Kidney tubule cell (primary cell): Measurements from ENCODE around the gene FAM83B.
"Not testable (repeated sequence)": the region's sequence is repeated elsewhere in the genome, so short reads cannot be mapped to it uniquely, and the experiment has no call there.

Experiments
- DNase-seq: peaks from one replicate; pipeline ENCODE4 v3.0.0-alpha.2; 2018; ENCODE audit warnings: low spot score

Gene FAM83B

DNA sequence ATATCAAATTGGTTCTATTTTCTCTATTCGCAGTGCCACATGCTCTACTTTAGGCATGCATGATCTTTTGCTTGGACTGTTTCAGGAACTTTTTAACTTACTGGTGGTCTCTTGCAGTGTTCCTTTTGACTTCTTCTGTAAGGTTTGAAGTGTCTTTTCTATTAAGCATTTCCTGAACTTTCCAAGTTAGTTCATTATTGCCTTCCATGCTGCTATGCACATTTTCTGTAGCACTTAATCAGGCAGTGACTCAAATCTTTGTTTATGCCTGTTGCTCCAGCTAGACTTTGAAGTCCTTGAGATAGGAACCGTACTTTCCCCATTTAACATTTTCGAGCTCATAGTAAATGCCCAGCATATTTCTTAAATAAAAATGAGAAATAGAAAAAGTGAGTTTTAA is 52.2 kb downstream of the FAM83B start:
- DNase-seq, result no peak

DNA sequence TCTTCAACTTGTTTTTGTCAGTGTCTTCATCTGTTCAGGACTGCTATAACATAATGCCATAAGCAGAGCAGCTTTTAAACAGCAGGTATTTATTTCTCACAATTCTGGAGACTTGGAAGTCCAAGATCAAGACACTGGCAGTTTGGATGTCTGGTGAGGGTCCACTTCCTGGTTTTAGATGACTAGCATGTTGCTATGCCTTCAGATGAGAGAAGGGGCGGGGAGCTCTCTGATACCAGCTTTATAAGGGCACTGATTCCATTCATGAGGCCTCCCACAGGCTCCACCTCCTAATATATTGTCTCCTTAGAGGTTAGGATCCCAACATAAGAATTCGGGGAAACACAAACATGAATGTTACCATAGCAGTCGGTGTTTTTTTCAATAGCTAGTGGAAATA is 52.9 kb downstream of the FAM83B start:
- no peak for DNase-seq

DNA sequence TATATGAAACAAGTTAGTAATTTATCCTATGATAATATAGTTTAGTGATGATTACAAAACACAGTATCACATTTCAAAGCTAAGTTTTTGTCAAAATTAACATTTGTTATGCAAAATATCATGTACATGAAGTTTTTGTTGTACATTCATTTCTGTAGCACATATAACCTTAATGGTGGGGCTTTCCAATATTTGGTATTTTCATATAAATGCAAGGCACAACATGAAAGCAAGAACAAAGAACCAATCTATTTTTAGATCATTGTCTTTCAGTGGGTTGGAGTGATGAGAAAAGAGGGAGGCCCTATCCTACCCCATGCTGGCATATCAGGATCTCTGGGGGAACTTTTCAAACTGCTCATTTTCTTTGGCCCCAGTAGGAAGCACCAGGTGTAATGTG is 53.4 kb downstream of the FAM83B start:
- DNase-seq, result no peak

DNA sequence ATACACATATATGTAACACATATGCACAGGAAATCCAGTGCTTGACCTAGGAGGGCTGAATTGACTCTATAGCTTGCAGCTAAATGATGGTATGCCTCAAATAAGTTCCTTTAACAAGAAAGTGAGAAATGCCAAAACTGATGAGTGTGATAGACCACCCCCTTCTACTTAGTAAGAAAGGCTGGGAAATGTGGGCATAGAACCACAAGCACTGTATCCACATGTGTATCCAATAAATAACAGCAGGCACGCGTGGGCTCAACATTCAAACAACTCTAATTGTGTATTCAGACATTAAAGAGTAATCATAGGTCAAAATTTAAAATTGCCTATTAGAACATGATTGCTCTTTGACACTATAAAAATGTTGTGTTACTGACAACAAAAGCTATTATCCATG is 54.1 kb downstream of the FAM83B start:
- no peak for DNase-seq

DNA sequence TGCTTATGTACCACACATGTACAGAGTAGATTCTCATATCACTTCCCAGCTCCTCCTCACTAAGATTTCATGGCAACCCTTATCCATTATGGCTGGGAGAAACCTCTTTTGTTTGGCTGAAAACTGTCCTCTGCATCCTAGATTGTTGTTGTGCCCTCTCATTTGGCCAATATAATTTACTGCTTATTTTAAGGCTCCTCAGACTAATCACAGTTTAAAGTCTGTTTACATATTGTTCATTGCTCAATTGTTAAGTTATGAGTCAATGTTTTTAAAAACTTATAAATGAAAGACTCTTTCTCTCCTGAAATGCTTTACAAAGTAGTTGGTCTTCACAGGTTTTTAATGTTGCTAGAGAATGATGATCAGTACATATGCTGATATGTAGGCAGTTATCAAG is 57.3 kb downstream of the FAM83B start:
- DNase-seq, result no peak

DNA sequence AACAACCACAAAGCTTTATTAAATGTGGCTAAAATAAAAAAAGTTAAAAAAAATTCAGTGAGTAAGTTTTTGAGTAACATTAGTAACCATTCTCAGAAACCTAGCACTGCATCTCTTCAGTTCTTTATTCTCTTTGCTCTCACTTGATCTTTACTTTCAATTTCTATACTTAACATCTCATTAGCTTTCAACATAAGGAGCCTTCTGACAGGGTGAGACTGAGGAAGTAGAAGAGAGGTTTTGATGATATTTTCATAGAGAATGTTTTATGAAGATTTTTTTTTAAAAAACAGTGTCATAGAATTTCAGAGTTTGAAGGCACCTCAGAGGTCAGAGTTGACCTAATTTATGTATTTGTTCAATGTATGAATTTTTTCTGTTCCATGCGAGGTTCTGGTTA is 60.8 kb downstream of the FAM83B start:
- no peak for DNase-seq

DNA sequence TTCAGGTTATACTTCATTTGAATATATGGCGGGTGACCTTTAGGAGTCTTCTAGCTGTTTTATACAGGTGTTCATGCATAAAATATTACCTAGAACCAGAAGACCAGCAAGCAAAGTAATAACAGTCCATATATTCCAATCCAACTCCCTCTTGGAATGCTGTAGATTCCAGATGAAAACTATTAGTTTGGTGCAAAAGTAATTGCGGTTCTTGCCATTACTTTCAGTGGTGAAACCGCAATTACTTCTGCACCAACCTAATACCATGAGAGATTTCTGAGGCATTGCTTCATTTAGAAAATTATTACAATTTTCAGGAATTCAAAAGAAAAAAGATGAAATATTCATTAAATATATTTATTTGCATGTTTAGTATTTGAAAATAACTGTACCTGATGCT is 62.6 kb downstream of the FAM83B start:
- DNase-seq, result no peak

DNA sequence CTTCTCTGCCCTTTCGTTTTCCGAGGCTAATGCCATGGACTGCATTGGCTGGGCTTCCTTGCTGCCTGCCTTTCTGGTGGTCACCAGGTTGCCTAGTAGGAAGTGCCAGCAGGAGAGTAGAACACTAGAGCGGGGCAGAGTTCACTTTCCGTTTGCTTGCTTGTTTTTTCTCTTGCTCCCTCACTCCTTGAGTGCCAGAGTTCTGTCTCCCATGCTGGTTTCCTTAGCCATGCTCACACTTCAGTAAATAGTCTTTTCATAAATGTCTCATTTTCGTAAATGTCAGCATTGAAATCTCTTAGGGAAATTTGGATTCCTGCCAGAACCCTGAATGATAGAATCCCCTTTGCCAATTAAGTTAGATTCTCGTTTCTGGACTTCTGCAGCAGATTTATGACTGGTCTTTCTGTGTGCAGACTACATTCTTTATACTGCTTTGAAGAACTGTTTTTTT is 63.9 kb downstream of the FAM83B start:
- DNase-seq, result no peak

DNA sequence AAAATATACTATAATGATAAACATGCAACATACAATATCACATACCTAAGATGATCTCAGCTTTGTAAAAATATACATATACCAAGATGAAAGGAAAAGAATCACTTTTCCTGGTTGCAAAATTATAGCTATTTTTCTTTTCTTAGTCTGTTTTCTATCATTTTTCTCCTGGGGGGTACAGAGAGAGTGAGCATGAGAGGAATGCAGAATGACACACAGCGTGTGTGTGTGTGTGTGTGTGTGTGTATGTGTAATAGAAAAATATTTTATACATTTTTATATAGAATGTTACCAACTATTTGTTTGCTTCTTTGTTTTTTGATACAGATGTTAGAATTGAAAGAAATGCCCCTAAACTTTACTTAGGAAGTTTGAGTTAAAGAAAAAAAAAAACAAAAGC is 64.3 kb downstream of the FAM83B start:
- DNase-seq, result no peak

DNA sequence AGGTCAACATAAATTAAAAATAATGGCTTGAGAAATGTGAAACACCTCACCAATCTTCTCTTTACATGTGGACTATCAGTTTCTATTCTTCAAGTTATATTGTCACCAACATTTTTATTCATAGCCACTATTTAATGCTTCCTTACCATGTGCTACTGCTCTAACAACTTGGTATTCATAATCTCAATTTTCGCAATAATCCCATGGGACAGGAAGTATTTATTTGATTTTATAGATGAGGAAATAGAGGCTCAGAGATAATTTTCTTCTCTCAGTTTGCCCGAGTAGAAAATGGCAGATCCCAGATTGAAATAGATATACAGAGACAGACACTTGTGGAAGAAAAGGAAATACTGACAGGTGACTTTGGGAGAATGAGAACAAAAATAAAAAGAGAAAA is 66.6 kb downstream of the FAM83B start:
- DNase-seq, result no peak

DNA sequence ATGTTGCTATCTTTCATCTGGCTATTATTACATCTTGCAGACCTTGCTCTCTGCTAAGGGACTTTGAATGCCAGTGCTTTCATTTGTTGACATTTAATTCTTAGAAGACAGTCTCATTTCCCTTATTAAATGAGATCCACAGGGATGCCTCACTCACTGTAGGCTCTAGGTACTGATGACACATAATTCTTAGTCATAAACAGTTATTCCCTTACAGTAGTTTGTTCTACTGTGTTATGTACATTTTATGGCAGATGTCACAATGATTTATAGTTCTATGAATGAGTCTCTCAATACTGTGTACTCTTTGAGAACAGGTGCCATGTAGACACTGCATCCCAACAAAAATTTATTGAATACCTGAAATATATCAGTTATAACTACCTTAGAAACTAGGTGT is 70.3 kb downstream of the FAM83B start:
- peak; percentile 81 for DNase-seq

DNA sequence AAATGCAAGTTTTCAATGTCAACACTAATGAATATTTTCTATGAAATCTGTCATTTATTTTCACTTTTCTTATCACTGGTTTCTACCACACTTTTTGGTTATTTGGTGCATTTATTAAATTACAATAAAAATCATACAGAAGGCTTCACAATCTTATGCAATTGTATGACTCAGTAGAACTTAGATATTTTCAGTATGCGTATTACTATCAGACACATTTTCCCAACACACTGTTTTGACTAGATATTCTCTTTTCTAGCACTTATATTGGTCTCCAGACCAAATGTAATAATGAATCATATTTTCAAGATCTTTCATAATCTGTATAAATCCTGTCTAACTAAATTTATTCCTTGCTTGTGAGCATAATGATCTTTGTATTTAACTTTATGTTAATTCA is 74.1 kb downstream of the FAM83B start:
- DNase-seq, result no peak

DNA sequence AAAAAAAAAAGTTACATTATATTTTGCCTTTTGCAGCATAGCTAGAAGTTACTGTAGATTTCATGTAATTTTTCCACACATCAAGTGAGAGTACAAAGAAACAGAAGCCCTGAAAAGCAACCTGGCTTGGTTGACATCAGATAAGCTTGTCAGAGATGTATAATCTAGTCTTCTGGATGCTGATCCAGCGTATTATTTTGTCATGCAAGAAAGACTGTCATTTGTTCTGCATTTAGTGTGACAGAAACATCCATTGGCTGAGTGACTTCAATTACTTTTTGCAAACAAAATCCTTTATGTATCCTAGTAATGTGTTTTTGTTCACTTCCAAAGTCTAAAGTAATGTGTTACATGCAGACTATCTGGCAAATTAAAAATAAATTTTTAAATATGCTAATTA is 75.3 kb downstream of the FAM83B start:
- no peak for DNase-seq

DNA sequence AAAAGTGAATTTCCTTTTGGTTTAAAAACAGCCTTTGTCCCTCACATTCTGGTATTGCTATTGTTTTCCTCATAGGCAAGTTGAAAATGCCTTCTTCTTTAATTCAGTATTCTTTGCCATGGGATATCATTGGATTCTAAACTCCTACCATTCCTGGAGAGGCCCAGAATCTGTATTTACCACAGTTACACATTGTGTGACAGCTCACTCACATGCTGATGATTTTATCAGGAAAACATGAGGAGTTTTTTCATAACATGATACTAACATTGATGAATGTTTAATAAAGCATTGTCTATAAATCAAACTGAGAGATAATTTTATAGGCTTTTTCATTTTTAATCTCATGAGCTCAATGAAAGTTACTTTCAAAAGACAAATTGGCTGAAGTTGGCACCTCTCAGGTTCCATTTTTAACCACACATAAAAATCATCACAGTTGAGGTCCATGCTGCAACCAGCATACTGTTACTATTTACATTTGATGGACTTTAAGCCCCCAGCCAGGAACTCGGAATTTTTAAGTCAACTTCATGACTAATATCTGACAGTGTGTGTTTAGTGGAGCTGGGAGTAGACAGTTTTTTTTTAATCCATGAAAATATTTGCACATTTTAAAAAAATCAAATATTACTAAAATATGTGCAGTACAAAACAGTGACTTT is 82.8 kb downstream of the FAM83B start:
- no peak for DNase-seq

DNA sequence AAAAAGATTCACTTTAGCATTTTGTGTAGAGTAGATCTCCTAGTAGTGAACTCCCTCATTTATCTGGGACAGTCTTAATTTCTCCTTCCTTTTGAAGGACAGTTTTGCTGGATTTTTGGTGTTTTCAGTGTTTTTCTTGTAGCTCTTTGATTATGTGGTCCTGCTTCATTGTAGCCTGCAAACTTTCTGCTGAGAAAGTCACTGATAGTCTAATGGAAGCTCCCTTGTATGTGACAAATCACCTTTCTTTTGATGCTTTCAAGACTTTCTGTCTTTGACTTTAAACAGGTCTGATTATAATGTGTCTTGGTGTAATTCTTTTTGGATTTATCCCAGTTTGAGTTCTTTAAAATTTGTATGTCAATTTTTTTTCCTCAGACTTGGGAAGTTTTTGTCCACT is 86.1 kb downstream of the FAM83B start:
- no peak for DNase-seq

DNA sequence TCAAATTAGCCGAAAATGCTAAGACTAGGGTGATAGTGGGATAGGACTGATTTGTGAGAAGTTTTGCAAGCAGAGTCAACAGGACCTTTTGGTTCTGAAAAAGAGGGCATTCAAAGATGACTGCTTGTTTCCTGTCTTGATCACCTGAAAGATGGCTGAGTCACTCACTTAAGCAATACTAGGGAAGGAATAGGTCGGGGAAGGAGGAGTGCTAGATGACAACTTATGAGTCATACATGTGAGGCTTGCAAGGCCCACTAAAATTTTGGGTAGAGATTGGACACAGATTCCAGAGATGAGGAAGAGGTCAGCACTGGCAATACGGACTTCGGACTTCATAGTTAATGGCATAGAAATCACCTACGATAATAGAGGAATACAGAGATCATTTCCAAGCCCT is 89.2 kb downstream of the FAM83B start:
- peak; percentile 92 for DNase-seq

DNA sequence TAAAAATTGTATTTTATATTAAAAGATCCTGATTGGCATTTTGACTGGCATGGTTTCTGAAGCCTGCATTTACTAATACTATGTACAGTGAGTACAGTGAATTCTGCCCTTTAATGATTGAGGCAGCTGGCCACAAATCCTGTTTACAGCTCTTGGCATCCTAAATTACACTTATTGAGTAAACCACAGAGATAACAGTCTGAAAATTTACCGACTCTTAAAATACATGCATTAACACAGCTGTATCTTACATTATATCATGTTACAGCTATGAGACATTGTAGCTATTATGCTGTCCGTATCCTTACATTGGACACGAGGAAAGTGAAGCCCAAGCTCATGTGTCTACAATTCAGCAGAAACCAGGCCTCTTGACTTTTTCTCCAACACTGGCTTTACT is 90.8 kb downstream of the FAM83B start:
- no peak for DNase-seq

DNA sequence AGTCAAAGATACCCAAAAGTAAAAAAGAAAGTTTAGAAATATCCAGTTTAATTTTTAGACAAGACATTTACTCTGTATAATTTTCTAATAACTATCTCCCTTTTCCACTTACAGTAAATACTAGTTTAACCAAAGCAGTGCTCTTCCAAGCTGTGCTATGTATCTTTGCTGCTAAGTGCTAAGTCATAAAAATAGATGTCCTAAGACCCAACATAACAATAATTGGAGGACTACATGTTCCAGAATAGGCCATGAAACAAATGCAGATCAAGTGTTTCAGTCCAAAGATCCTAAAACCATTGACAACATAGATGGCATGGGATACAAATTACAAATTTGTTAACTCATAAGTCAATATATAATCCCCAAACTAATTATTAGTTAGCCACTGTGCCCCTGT is 111.1 kb downstream of the FAM83B start:
- DNase-seq, result no peak

DNA sequence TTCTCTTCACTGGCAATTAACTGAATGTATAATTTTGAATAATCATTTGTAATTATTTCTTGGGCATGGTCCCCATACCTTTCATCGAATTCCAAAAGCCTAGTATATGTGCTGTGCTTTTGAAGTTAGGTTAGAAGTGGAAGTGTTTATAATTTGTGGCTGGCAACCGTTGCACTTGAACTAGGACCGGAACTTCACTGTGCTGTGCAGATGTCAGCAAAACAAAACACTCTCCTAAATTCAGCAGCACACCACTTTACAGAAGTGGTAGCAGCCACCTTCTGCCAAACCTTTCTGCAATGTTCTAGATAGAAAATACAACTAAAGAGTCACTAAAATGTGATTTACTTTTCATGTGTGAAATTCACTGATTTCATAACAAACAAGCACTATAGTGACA is 111.9 kb downstream of the FAM83B start:
- no peak for DNase-seq

DNA sequence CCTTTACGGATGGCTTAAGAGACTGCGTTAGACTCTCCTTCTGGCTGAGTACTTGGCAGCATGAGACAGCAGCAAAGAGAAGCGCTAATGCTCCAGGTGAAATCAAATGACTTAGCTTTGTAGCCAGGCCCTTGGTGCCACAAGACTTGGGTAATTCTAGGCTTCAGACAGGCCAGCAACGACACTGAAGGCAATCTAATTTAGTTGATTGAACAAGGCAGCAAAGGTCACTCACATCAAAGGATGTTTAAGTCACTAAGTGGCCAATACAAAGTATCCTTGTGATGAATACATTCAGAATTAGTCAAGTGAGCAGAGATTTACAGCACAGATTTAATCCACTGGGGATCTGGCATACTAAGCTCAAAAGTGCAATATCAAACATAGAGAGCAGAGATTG is 113.2 kb downstream of the FAM83B start:
- no peak for DNase-seq

DNA sequence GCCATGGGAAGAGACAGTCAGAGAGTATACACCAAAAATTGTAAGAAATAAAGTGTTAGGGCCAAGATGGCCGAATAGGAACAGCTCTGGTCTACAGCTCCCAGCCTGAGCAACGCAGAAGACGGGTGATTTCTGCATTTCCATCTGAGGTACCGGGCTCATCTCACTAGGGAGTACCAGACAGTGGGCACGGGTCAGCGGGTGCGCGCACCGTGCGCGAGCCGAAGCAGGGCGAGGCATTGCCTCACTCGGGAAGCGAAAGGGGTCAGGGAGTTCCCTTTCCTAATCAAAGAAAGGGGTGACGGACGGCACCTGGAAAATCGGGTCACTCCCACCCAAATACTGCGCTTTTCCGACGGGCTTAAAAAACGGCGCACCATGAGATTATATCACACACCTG is 114.8 kb downstream of the FAM83B start:
- DNase-seq, result not testable (repeated sequence)

DNA sequence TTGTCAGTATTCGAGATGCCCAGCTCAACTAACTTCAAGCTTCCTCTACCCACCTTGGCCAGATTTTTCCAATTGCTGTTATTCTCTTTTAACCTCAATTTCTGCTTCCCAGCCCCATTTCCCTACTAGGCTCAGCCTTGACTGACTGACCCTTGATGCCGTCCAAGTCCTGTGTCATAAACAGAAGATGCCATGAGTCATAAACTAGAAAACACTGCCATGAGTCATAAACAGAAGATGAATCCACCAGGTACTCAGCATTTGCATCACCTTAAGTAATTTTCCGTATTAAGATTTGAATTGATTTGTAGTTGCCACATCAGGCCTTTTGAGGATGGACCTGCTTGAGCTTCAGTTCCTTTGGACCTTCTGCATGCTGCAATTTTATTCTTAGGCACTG is 123.8 kb downstream of the FAM83B start:
- peak; percentile 42 for DNase-seq

DNA sequence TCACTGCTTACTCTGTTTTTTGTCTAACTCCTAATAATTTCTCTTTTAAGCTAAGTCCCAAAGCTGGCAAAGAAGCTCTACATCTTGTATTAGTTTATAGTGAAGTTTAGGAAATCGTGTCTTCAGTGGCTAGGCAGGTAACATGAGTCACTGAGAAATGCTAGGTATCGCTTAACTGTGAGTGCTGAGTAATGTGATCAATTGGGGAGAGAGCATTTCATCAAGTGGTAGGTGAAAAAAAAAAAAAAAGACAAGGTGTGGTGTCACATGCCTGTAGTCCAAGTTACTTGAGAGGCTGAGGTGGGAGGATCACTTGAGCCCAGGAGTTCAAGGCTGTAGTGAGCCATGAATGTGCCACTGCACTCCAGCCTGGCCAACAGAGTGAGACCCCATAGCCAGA is 125.3 kb downstream of the FAM83B start:
- peak; percentile 46 for DNase-seq

DNA sequence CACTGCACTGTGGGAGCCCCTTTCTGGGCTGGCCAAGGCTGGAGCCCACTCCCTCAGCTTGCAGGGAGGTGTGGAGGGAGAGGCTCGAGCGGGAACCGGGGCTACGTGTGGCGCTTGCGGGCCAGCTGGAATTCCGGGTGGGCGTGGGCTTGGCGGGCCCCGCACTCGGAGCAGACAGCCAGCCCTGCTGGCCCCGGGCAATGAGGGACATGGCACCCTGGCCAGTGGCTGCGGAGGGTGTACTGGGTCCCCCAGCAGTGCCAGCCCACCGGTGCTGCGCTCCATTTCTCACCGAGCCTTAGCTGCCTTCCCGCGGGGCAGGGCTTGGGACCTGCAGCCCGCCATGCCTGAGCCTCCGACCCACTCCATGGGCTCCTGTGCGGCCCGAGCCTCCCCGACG is 132.6 kb downstream of the FAM83B start:
- DNase-seq, result not testable (repeated sequence)
